ENCODE data around the gene RARS2.

- TF ChIP-seq, protein P1, sequence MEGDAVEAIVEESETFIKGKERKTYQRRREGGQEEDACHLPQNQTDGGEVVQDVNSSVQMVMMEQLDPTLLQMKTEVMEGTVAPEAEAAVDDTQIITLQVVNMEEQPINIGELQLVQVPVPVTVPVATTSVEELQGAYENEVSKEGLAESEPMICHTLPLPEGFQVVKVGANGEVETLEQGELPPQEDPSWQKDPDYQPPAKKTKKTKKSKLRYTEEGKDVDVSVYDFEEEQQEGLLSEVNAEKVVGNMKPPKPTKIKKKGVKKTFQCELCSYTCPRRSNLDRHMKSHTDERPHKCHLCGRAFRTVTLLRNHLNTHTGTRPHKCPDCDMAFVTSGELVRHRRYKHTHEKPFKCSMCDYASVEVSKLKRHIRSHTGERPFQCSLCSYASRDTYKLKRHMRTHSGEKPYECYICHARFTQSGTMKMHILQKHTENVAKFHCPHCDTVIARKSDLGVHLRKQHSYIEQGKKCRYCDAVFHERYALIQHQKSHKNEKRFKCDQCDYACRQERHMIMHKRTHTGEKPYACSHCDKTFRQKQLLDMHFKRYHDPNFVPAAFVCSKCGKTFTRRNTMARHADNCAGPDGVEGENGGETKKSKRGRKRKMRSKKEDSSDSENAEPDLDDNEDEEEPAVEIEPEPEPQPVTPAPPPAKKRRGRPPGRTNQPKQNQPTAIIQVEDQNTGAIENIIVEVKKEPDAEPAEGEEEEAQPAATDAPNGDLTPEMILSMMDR (IDR thresholded peaks at IDR 0.05) = no peak
- TF ChIP-seq POLR2A (IDR thresholded peaks at IDR 0.05) = no peak
These were observed 48.0 kb downstream of the RARS2 start for GRCh38 chr6:87541744-87542143.
